Small intestine (tissue), 7 donors: ENCODE data around the gene ECT2L. TPM values are rescaled to one million over a fixed set of nuclear protein-coding genes. Genes with fewer than 3 reads are reported as not detected.

Experiments
- DNase-seq, 2 donors: peaks; one replicate each; pipeline versions ENCODE4 v3.0.0 to v3.0.0-alpha.2; 2013
- FAIRE-seq: peaks from 2 replicates; lab custom pipeline; 2012; peaks lifted over from hg19 to GRCh38; lab: Jason Lieb, UNC
- H3K27ac ChIP-seq, 3 donors: one replicate each; pipeline ENCODE4 v1.5.1; 2013; ENCODE audit warnings: low read length in 2 of 3, mild to moderate bottlenecking in 2 of 3, control low read depth in 1 of 3, inconsistent platforms in 1 of 3, low read depth in 1 of 3, moderate library complexity in 1 of 3
- H3K27me3 ChIP-seq, 3 donors: one replicate each; pipeline ENCODE4 v1.6.1; 2013; ENCODE audit warnings: low read length in 3 of 3, inconsistent platforms in 1 of 3; ENCODE audit not compliant: control insufficient read depth in 3 of 3, insufficient read depth in 3 of 3
- H3K36me3 ChIP-seq, 3 donors: one replicate each; pipeline ENCODE4 v1.6.1; 2013; ENCODE audit warnings: low read length in 3 of 3, inconsistent platforms in 1 of 3, low read depth in 1 of 3, mild to moderate bottlenecking in 1 of 3, moderate library complexity in 1 of 3; ENCODE audit not compliant: control insufficient read depth in 3 of 3, insufficient read depth in 2 of 3
- H3K4me1 ChIP-seq, 3 donors: one replicate each; pipeline ENCODE4 v1.6.1; 2013; ENCODE audit warnings: low read length in 2 of 3, inconsistent platforms in 1 of 3, low read depth in 1 of 3, mild to moderate bottlenecking in 1 of 3, moderate library complexity in 1 of 3; ENCODE audit not compliant: control insufficient read depth in 3 of 3, insufficient read depth in 2 of 3
- H3K4me3 ChIP-seq, 3 donors: one replicate each; pipeline ENCODE4 v1.5.1; 2013; ENCODE audit warnings: low read length in 3 of 3, control low read depth in 1 of 3, inconsistent platforms in 1 of 3, low read depth in 1 of 3, mild to moderate bottlenecking in 1 of 3, moderate library complexity in 1 of 3
- H3K9me3 ChIP-seq, 2 donors: one replicate each; pipeline ENCODE4 v1.6.1; 2013; ENCODE audit warnings: low read depth in 1 of 2, low read length in 1 of 2; ENCODE audit not compliant: control insufficient read depth in 2 of 2, insufficient read depth in 1 of 2
- WGBS, 3 donors: extraction: QIAGEN DNeasy Blood & Tissue Kit; methylation state at CpG; one replicate each; pipeline ENCODE4 v1.1.7; 2013; 5-methylcytosine and 5-hydroxymethylcytosine counted together
- polyA plus RNA-seq, 4 donors: library from polyadenylated mRNA; stranded (reverse) in 3 of 4; unstranded in 1 of 4; fragments of 200-250 nt in 3 of 4; fragments of 120-200 nt in 1 of 4; gene quantifications; one replicate each; pipeline versions ENCODE4 v1.2.1 to v1.2.3, GENCODE V29; 2013
- donor health status: healthy with polysubstance abuse.
- donor health status: control.
- donor health status: control.
- donor health status: Bipolar disorder and iron deficiency.
- donor health status: healthy.

The ECT2L gene
- polyA plus RNA-seq, 4 donors = 0.16 TPM; not detected in 3

DNA sequence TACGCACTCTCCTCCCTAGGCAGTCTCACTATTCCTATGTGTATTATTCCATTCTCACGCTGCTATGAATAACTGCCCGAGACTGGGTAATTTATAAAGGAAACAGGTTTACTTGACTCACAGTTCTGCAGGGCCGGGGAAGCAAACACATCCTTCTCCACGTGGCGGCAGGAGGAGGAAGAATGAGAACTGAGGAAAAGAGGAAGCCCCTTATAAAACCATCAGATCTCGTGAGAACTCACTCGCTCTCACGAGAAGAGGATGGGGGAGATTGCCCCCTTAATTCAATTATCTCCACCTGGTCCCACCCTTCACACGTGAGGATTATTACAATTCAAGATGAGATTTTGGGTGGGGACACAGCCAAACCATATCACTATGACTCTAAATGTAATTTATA is 61.9 kb downstream of the ECT2L start:
- no peak for FAIRE-seq
- Histone ChIP-seq H3K27ac (no peak overlapping the region), H3K27me3 (peaks cover 0 to 2% (median 0%) of the 10 kb centered on the region in 3 donors), H3K36me3 (no peaks in the 10 kb centered on the region), H3K4me3 (no peak overlapping the region), H3K9me3 (no peaks in the 10 kb centered on the region), H3K4me1 (no peaks in the 10 kb centered on the region)
- DNase-seq = no peak
- WGBS, 3 donors = 62 to 89% (median 82%) methylated on average over 10 of the region's 10 CpGs

DNA sequence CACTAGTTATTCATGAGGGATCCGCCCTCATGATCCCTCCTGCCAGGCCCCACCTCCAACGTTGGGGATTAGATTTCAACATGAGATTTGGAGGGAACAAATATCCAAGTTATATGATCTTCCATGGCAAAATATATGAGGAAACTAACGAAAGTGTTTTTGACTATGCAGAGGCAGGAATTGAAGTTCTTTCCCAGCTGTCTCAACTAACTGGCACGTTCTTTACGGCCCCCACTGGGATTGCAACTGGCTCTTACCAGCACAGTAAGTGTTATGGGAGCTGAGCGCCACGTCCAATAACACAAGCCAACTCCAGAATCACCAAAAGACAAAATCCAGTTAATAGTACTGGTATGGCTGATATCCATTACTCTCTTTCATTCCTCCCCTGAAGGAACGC is 66.6 kb downstream of the ECT2L start:
- H3K36me3 ChIP-seq = no peaks in the 10 kb centered on the region
- FAIRE-seq (no peak), DNase-seq (no peak)
- H3K4me1 ChIP-seq = no peaks in the 10 kb centered on the region
- no peak overlapping the region for H3K4me3 ChIP-seq
- 79 to 84% (median 82%) methylated on average over 8 of the region's 8 CpGs for WGBS, 3 donors
- H3K9me3 ChIP-seq = no peaks in the 10 kb centered on the region
- no peak overlapping the region for H3K27ac ChIP-seq
- peaks cover 0 to 2% (median 0%) of the 10 kb centered on the region in 3 donors for H3K27me3 ChIP-seq

DNA sequence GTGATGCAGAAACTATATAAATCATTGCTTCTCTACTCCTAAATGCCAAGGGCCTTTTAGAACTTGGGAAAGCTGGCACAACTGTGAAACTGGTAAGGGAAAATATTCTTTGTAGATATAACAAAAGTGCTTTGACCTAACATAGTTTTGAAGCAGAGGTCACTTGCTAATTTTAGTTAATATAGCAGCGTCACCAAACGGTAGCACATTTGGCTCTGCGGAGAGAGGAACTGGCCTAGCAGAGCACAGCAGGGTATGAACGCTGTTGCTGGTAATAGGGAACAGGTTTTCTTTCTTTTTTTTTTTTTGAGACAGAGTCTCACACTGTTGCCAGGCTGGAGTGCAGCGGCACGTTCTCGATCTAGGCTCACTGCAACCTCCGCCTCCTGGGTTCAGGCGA is 67.4 kb downstream of the ECT2L start:
- Histone ChIP-seq H3K27ac (no peak overlapping the region), H3K36me3 (no peaks in the 10 kb centered on the region), H3K9me3 (no peaks in the 10 kb centered on the region), H3K4me3 (no peak overlapping the region), H3K27me3 (peaks cover 0 to 2% (median 0%) of the 10 kb centered on the region in 3 donors), H3K4me1 (no peaks in the 10 kb centered on the region)
- FAIRE-seq (no peak), DNase-seq (no peak)
- WGBS, 3 donors = 85 to 93% (median 93%) methylated on average over 9 of the region's 9 CpGs

DNA sequence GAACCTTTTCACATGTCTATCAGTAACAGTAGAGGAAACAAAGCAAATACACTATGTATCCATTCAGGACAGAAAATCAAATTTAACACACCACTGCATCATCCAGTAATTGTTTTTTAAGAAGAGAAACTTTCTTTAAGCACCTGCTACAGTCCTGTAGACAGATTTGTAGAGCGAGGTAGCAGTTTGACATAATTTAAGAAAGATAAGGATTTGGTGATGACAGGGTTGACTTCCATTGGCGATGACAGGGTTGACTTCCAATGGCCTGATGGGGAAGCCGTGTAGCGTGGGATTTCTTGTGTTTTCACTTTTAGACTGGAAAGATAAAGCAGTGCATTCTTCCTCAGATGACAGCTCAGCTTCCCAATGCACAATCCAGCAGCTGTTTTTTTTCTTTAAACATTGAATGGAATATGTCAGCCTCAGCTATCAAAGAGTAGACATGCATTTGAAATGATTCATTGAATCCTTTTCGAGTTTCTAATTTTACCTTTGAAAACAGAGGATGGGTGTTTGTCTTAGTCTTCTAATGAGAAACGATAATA is 68.5 kb downstream of the ECT2L start:
- Histone ChIP-seq H3K4me1 (no peaks in the 10 kb centered on the region), H3K36me3 (no peaks in the 10 kb centered on the region), H3K27me3 (peaks cover 0 to 2% (median 0%) of the 10 kb centered on the region in 3 donors), H3K9me3 (no peaks in the 10 kb centered on the region), H3K4me3 (no peak overlapping the region), H3K27ac (no peak overlapping the region)
- DNase-seq (no peak), FAIRE-seq (no peak)
- 71 to 86% (median 81%) methylated on average over 6 of the region's 6 CpGs for whole genome bisulfite sequencing, 3 donors

DNA sequence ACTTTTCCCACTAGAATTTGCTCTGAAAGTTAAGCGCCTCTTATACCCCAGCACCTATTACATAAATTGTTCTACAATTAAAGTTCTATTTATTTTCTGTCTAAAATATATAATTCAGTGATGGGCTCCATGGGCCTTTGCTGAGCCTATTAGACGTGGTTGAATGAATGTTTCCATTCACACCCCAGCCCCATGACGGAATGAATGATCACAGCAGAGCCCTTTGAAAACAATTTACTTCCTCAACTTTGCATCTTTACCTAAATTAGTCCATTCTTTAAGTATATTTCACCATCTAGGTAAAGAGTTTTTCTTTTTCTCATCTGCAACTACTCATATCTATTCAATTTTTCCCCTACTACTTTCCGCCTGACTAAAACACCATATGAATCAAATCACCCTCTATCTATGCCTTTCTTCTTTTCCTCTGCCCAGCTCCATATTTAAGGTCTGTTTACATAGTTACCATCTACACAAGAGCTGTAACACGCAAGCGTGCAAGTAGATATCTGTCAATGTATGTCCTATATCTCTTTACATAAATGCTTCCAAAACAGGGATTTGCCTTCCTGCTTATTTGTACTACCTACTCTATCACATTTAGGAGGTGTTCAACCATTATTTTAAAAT is 69.7 kb downstream of the ECT2L start:
- FAIRE-seq = no peak
- Histone ChIP-seq H3K27ac (no peak overlapping the region), H3K27me3 (peaks cover 0 to 2% (median 0%) of the 10 kb centered on the region in 3 donors), H3K9me3 (no peaks in the 10 kb centered on the region), H3K4me1 (no peaks in the 10 kb centered on the region), H3K36me3 (no peaks in the 10 kb centered on the region), H3K4me3 (no peak overlapping the region)
- no peak for DNase-seq
- WGBS, 3 donors = 86 to 94% (median 89%) methylated on average over 6 of the region's 6 CpGs

DNA sequence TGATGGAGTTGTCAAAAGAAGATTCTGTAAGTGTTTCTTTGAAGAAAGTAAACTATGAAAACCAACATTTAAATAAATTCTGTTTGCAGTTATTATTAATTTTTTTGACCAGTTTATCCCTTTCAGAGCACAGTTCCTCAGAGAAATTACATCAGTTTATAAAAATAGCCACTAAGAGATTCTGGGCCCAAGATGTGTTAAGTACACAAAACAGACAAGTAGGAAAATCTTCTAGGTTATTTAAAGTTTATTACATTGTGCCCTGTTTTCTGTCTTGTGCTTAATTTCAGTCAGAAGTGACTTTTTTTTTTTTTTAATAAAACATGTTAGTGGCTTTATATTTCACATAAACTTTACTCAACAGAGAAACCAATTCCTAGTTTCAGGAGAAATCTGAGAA is 72.3 kb downstream of the ECT2L start:
- Histone ChIP-seq H3K4me3 (no peak overlapping the region), H3K36me3 (no peaks in the 10 kb centered on the region), H3K27me3 (no peaks in the 10 kb centered on the region), H3K9me3 (no peaks in the 10 kb centered on the region), H3K27ac (no peak overlapping the region), H3K4me1 (no peaks in the 10 kb centered on the region)
- FAIRE-seq (no peak), DNase-seq (no peak)

DNA sequence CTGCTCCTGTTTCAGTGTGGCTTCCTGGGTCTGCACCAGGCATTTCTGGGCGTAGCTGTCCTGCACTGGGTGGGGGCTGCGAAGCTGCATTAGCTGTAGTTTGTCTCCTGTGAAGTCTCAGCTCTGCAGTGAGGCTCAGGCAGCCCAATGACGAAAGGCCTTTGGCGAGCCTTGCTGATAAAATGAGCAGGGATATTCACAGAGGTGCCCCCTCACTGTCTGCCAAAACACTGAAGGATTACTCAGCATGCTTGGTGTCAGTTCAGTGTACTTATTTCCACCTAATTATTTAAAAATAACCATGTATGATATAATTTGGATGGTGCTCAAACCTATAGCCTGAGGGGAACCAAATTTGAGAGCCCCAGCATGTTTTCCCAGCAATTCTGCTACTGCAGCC is 73.5 kb downstream of the ECT2L start:
- Histone ChIP-seq H3K4me3 (no peak overlapping the region), H3K36me3 (no peaks in the 10 kb centered on the region), H3K27me3 (no peaks in the 10 kb centered on the region), H3K9me3 (no peaks in the 10 kb centered on the region), H3K4me1 (no peaks in the 10 kb centered on the region), H3K27ac (no peak overlapping the region)
- DNase-seq (no peak), FAIRE-seq (no peak)
- WGBS, 3 donors = 83 to 92% (median 90%) methylated on average over 4 of the region's 4 CpGs

DNA sequence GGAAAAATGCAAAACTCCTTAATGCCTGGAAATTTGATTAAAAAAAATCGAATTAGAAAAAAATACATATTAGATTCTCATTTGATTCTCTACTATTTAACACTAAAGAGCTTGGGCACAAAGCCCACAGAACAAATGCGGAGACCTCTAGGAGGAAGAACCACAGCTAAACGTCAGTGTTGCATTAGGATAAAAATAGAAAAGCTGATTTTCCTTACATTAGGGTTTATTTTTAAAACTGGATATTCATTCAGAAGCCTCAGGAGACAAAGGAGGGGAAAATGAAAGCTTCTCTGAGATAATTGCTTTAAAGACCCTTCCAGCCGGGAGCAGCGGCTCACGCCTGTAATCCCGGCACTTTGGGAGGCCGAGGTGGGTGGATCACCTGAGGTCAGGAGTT is 77.3 kb downstream of the ECT2L start:
- H3K4me1 ChIP-seq = no peaks in the 10 kb centered on the region
- H3K27ac ChIP-seq = no peak overlapping the region
- DNase-seq (no peak), FAIRE-seq (no peak)
- no peaks in the 10 kb centered on the region for H3K27me3 ChIP-seq
- H3K4me3 ChIP-seq = no peak overlapping the region
- WGBS, 3 donors = 84 to 86% (median 85%) methylated on average over 8 of the region's 8 CpGs
- no peaks in the 10 kb centered on the region for H3K36me3 ChIP-seq
- no peaks in the 10 kb centered on the region for H3K9me3 ChIP-seq
